SU-DHL-6 (cell line): ENCODE measurements around the gene PPP3CA.

Experiments
- H2AFZ ChIP-seq: fragments of 200-600 bp; sonication (generic); 2 replicates; pipeline ENCODE4 v1.6.1; 2014; ENCODE audit warnings: low read depth, mild to moderate bottlenecking, moderate library complexity, mixed read lengths, antibody characterized with exemption, low read length; ENCODE audit not compliant: severe bottlenecking
- H3F3A ChIP-seq: fragments of 200-600 bp; shearing (Covaris generic); 2 replicates; pipeline ENCODE4 v1.6.0; 2016; ENCODE audit warnings: antibody characterized with exemption, mild to moderate bottlenecking; ENCODE audit not compliant: insufficient read depth
- H3K27ac ChIP-seq: fragments of 200-600 bp; sonication (generic); 2 replicates; pipeline ENCODE4 v1.5.1; 2016; ENCODE audit warnings: low read depth, mild to moderate bottlenecking, low read length, moderate library complexity, mixed read lengths
- H3K27me3 ChIP-seq: fragments of 200-600 bp; sonication (generic), shearing (Covaris generic); 2 replicates; pipeline ENCODE4 v1.6.0; 2014; ENCODE audit warnings: mild to moderate bottlenecking, low read length
- H3K36me3 ChIP-seq: fragments of 200-600 bp; sonication (generic); 2 replicates; pipeline ENCODE4 v1.6.1; 2014; ENCODE audit warnings: mild to moderate bottlenecking, low read length, mixed read lengths
- H3K4me2 ChIP-seq: fragments of 300-600, 200-600 bp; shearing (Covaris generic), sonication (generic); 2 replicates; pipeline ENCODE4 v1.6.0; 2014; ENCODE audit warnings: low read length, low read depth, mild to moderate bottlenecking; ENCODE audit not compliant: poor library complexity, severe bottlenecking
- H3K4me3 ChIP-seq: fragments of 200-600 bp; sonication (generic); 2 replicates; pipeline ENCODE4 v1.5.1; 2014; ENCODE audit warnings: antibody characterized with exemption, low read length, mild to moderate bottlenecking, mixed read lengths; ENCODE audit not compliant: insufficient read depth, poor library complexity, severe bottlenecking
- H3K79me2 ChIP-seq: fragments of 200-600 bp; sonication (generic); 2 replicates; pipeline ENCODE4 v1.6.1; 2014; ENCODE audit warnings: mild to moderate bottlenecking, low read length, moderate library complexity; ENCODE audit not compliant: insufficient read depth
- H3K9ac ChIP-seq: fragments of 200-600 bp; sonication (generic); 2 replicates; pipeline ENCODE4 v1.7.0; 2014; ENCODE audit warnings: mild to moderate bottlenecking, low read length
- H3K9me2 ChIP-seq: fragments of 200-600 bp; sonication (generic); replicated peaks from 2 replicates; pipeline ENCODE4 v1.6.1; 2014; ENCODE audit warnings: low read length; ENCODE audit not compliant: insufficient read depth
- H3K9me3 ChIP-seq: fragments of 200-600 bp; sonication (generic); 2 replicates; pipeline ENCODE4 v1.6.1; 2014; ENCODE audit warnings: low read length, mixed read lengths; ENCODE audit not compliant: insufficient read depth
- H4K20me1 ChIP-seq: fragments of 200-600 bp; sonication (generic); 2 replicates; pipeline ENCODE4 v1.6.1; 2014; ENCODE audit warnings: low read depth, mild to moderate bottlenecking, antibody characterized with exemption, low read length, moderate library complexity, mixed read lengths
- EZH2phosphoT487 ChIP-seq: fragments of 200-600 bp; sonication (generic), shearing (Covaris generic); conservative IDR thresholded peaks from 2 replicates; pipeline ENCODE4 v1.6.1; 2018; ENCODE audit warnings: mild to moderate bottlenecking, antibody characterized with exemption, low read length, moderate library complexity, mixed read lengths
- TF ChIP-seq, protein P1 (sequence below): fragments of 200-600 bp; sonication (generic); IDR thresholded peaks from one replicate; pipeline ENCODE4 v1.5.1; 2017; ENCODE audit warnings: antibody characterized with exemption, mild to moderate bottlenecking, low read length, moderate library complexity; ENCODE audit not compliant: insufficient read depth, poor library complexity, severe bottlenecking

Gene PPP3CA

DNA sequence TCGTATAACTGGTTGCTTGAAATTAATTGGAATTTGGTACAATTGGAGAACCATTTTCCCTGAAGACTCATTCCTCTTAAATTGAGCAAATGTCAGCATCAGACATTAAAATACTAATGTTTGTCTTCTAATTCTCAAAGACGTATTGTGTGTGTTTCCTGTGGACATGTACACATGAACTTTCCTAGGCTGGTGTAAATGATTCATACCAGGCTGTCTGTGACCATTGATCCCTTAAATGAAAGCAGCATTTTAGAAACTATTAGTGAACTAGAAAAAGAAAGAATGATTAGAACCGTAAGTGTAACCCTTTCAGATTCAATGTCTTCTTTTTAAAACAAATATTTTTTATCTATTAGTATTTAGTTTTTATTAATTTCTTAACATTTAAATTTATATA lies 332.9 kb downstream of the PPP3CA start:
- Histone ChIP-seq H3K9me2 (no peaks in the 10 kb centered on the region), H4K20me1 (no peaks in the 10 kb centered on the region), H3K4me3 (no peak overlapping the region), H3K4me2 (no peak overlapping the region), H3K36me3 (no peaks in the 10 kb centered on the region), H3K27me3 (no peaks in the 10 kb centered on the region), H3K27ac (no peak overlapping the region), H3K9me3 (no peaks in the 10 kb centered on the region), H3K9ac (no peak overlapping the region), H3K79me2 (no peaks in the 10 kb centered on the region), H2AFZ (no peak overlapping the region), H3F3A (no peaks in the 10 kb centered on the region)
- TF ChIP-seq, protein P1, sequence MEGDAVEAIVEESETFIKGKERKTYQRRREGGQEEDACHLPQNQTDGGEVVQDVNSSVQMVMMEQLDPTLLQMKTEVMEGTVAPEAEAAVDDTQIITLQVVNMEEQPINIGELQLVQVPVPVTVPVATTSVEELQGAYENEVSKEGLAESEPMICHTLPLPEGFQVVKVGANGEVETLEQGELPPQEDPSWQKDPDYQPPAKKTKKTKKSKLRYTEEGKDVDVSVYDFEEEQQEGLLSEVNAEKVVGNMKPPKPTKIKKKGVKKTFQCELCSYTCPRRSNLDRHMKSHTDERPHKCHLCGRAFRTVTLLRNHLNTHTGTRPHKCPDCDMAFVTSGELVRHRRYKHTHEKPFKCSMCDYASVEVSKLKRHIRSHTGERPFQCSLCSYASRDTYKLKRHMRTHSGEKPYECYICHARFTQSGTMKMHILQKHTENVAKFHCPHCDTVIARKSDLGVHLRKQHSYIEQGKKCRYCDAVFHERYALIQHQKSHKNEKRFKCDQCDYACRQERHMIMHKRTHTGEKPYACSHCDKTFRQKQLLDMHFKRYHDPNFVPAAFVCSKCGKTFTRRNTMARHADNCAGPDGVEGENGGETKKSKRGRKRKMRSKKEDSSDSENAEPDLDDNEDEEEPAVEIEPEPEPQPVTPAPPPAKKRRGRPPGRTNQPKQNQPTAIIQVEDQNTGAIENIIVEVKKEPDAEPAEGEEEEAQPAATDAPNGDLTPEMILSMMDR, result no peak
- TF ChIP-seq EZH2phosphoT487, result no peak

GRCh38 chr4:101010987-101011386 lies 336.3 kb downstream of the PPP3CA start:
- Histone ChIP-seq H3K4me3 (no peak overlapping the region), H3K9me2 (no peaks in the 10 kb centered on the region), H3K9me3 (no peaks in the 10 kb centered on the region), H3K79me2 (no peaks in the 10 kb centered on the region), H4K20me1 (no peaks in the 10 kb centered on the region), H3F3A (no peaks in the 10 kb centered on the region), H3K9ac (no peak overlapping the region), H3K4me2 (no peak overlapping the region), H3K27ac (no peak overlapping the region), H2AFZ (no peak overlapping the region), H3K27me3 (no peaks in the 10 kb centered on the region), H3K36me3 (no peaks in the 10 kb centered on the region)
- TF ChIP-seq EZH2phosphoT487, result no peak
- TF ChIP-seq, protein P1, result no peak

DNA sequence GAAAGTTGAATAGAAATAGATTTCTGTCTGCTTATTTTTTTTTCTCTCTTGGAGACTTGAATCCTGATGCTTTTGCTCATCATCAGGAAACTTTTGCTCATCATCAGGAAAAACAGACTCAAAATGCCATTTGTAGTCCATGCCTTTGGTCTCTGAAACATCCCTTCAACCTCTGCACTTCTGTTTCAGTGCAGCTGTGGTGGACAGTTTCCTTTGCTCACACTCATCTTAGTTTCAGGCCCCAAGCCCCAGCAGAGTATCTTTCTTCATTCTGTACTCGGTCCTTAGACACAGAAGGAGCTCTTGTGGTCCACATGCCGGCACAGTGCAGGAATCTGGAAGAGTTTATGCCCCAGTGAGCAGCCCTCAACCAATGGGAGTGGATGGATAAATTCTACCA lies 337.9 kb downstream of the PPP3CA start:
- H3K79me2 ChIP-seq, result no peaks in the 10 kb centered on the region
- no peak for TF ChIP-seq EZH2phosphoT487
- TF ChIP-seq, protein P1, result no peak
- no peaks in the 10 kb centered on the region for H3K9me3 ChIP-seq
- no peak overlapping the region for H2AFZ ChIP-seq
- H3K27ac ChIP-seq, result no peak overlapping the region
- no peaks in the 10 kb centered on the region for H3K36me3 ChIP-seq
- H3K9ac ChIP-seq, result no peak overlapping the region
- no peaks in the 10 kb centered on the region for H4K20me1 ChIP-seq
- H3K4me2 ChIP-seq, result no peak overlapping the region
- H3K4me3 ChIP-seq, result no peak overlapping the region
- H3K27me3 ChIP-seq, result no peaks in the 10 kb centered on the region
- H3K9me2 ChIP-seq, result no peaks in the 10 kb centered on the region
- no peaks in the 10 kb centered on the region for H3F3A ChIP-seq

DNA sequence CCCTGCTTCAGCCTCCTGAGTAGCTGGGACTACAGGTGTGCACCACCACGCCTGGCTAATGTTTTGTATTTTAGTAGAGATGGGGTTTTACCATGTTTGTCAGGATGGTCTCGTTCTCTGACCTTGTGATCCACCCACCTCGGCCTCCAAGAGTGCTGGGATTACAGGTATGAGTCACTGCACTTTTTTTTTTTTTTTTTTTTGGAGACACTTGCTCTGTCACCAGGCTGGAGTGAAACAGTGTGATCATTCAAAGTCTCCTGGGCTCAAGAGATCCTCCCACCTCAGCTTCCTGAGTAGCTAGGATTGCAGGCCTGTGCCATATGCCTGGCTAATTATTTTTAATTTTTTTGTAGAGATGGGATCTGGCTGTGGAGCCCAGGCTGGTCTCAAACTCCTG lies 338.8 kb downstream of the PPP3CA start:
- H3K9me2 ChIP-seq, result no peaks in the 10 kb centered on the region
- TF ChIP-seq, protein P1, result no peak
- no peak for TF ChIP-seq EZH2phosphoT487
- no peaks in the 10 kb centered on the region for H3K9me3 ChIP-seq
- no peak overlapping the region for H3K4me2 ChIP-seq
- no peak overlapping the region for H3K27ac ChIP-seq
- no peak overlapping the region for H2AFZ ChIP-seq
- H3F3A ChIP-seq, result no peaks in the 10 kb centered on the region
- H3K79me2 ChIP-seq, result no peaks in the 10 kb centered on the region
- H4K20me1 ChIP-seq, result no peaks in the 10 kb centered on the region
- H3K27me3 ChIP-seq, result no peaks in the 10 kb centered on the region
- H3K9ac ChIP-seq, result no peak overlapping the region
- no peak overlapping the region for H3K4me3 ChIP-seq
- no peaks in the 10 kb centered on the region for H3K36me3 ChIP-seq
